HG03280 (cell line): ENCODE data around the gene CALD1.
A peak's percentile ranks its signal among the peaks of the same experiment; 100 is the strongest.
"Not testable (repeated sequence)": the region's sequence is repeated elsewhere in the genome, so short reads cannot be mapped to it uniquely, and the experiment has no call there.

ENCODE experiments used
- ATAC-seq: cut with Tn5 transposase; IDR thresholded peaks from one replicate; pipeline ENCODE4 v1.9.1; 2021; ENCODE audit warnings: mild to moderate bottlenecking, moderate library complexity; ENCODE audit not compliant: unreplicated experiment

The CALD1 gene

DNA sequence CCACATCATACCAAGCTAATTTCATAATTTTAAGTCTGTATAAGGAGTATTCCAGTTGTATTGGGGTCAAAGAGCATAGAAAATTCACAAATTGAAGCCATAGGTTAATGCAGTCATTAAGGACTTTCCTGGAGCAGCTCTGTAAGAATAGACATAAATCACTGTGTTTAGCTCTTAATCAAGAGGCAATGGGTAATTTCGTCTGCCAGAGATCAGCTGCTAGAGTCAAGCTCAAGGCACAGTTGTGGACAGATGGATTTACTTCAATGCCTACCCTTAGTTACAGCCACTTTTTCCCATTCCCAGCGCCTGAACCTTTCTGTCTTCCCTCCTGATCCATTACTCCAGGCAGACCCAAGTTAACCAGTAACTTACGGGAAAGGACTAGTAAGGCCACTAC is 166.3 kb downstream of the CALD1 start:
- no peak for ATAC-seq

- ATAC-seq: no peak
Measured at GRCh38 chr7:134946260-134946659, 166.8 kb downstream of the CALD1 start.

- ATAC-seq: no peak
Measured at GRCh38 chr7:134947329-134947728, 167.9 kb downstream of the CALD1 start.

- no peak for ATAC-seq
Measured at GRCh38 chr7:134947831-134948230, 168.4 kb downstream of the CALD1 start.

DNA sequence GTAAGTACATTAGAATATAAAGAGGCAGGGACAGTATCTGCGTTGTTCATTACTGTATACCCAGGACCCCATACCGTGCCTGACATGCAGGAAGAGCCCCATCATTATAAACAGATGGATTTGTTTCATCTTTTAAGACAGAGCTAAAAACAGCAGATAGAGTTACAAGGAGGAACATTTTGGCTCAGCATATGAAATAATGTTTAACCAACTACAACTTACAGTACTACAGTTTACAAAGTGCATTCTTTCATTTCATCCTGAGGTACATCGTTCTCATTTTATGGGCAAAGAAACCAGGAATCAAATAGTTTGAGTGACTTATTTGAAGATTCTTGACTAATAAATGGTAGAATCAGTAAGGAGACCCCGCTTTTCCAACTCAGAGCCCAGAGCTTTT is 168.8 kb downstream of the CALD1 start:
- no peak for ATAC-seq

DNA sequence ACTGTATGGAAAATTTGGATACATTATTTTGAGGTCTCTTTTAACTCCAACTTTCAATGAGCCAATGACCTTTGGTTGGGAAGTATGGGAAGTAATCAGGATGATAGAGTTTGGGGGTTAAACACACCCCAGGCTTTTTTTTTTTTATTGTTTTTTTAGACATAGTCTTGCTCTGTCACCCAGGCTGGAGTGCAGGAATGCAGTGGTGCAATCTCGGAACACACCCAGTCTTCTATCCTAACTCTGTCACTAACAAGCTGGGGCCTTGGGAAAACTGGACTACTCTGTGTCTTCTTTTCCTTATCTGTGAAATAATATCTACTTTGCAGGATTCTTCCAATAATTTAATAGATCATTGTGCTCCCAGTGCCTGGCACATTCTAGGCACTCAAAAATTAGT is 169.3 kb downstream of the CALD1 start:
- ATAC-seq: no peak

DNA sequence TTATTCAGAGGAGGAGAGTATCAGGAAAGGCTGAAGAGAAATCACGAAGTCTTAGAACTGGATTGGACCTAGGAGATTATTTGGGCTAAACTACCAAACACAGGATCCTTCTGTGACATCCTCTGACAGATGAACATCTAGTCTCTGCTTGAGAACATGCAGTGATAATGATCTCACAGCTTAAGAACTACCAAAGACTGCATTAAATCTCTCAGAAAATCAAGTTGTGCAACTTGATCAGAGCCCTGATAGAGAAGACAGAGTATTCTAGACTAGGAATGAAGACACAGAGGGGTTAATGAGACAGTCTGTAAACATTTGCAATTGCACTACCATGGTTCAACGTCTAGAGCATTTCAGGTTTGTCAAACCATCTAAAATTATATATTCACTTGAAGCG is 169.7 kb downstream of the CALD1 start:
- no peak for ATAC-seq

GRCh38 chr7:134954197-134955082 is 175.0 kb downstream of the CALD1 start:
- no peak for ATAC-seq

- no peak for ATAC-seq
Measured at GRCh38 chr7:134957005-134957404, 177.6 kb downstream of the CALD1 start.

DNA sequence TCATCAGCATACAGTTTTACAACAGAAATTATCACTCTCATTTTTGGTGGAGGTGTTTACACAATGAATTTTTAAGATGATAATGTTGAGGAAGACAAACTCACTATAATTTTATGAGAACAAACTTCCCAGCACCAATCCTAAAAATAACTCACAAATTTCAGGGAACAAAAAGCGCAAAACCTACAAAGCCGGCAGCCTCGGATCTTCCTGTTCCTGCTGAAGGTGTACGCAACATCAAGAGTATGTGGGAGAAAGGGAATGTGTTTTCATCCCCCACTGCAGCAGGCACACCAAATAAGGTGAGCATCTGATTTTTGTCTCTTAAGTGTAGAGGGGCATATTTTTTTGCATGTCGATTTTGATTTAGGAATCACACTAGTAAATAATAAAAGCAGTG is 180.4 kb downstream of the CALD1 start:
- no peak for ATAC-seq

DNA sequence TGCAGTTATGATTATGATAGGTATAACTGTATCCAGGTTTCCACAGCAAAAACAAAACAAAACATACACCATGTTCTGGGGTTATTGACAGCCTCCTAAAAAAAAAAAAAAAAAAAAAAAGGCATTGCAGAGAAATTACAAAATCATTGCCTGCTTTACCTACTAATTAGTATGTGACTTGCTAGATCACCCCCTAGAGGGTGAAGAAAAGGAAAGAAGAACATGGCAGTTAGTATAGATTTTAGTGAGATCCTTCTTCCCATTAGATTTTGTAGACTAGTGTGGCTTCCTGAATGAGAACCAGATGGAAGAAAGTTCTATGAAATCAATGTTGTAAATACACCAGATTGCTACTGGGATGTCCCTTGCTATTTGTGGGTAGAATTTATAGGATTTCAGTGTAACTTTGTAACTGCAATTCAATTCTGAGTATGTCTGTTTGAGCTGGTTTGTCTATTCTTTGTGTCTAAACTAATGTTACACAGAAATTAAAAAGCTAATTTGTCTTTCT is 182.9 kb downstream of the CALD1 start:
- no peak for ATAC-seq

DNA sequence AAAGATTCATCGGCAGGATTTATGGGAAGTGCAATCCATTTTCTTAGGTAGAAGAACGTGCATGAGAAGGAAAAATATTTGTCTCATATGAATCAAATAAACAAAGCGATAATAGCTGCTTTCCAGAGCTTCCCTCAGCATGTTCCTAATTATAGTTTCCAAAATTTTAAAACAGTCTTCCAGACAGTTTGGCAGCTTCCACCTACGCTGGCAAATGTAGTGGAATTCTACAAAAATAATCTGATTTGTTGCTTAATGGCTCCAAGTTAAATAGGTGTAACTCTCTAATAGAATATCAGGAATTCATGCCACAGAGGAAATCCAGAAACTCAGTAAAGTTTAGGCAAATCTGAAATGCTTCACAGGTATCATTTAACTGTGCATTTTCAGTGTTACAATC is 183.6 kb downstream of the CALD1 start:
- no peak for ATAC-seq

GRCh38 chr7:134966691-134967090 is 187.3 kb downstream of the CALD1 start:
- no peak for ATAC-seq

GRCh38 chr7:134968110-134968509 is 188.7 kb downstream of the CALD1 start:
- ATAC-seq: no peak

DNA sequence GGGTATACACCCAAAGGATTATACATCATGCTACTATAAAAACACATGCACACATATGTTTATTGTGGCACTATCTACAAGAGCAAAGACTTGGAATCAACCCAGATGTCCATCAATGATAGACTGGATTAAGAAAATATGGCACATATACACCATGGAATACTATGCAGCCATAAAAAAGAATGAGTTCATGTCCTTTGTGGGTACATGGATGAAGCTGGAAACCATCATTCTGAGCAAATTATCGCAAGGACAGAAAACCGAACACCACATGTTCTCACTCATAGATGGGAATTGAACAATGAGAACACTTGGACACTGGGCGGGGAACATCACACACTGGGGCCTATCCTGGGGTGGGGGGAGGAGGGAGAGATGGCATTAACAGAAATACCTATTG is 202.2 kb downstream of the CALD1 start:
- not testable (repeated sequence) for ATAC-seq

DNA sequence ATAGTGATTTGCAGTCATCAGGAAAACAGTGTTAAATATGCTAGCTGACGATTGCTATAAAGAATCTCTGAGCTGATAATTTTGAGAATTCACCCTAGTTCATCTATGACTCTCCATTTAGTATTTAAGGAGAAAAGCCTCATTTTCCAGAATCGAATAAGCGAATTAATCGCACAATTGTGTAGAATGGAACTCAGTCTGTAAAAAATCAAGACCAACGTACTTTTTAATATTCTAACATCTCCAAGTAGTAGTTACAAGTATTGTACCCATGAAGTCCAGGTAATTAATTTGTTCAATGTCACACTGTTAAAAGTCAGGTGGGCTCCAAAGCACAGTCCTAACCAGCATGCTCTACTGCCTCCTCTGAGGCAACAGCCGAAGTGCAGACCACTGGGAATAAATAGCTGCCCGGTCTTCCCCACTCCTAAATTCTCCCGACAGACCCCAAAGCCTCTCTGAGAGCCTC is 206.5 kb downstream of the CALD1 start:
- ATAC-seq: peak; percentile 45

- ATAC-seq: peak; percentile 91
Measured at GRCh38 chr7:134986363-134987251, 207.2 kb downstream of the CALD1 start, which contains the start of gene AGBL3. Gene AGBL3, plus strand, starts transcription at chr7:134986508. Its CDS starts 1,426 bp downstream, at chr7:134987934.

- ATAC-seq: no peak
Measured at GRCh38 chr7:134988161-134988560, 208.7 kb downstream of the CALD1 start.

- ATAC-seq: no peak
Measured at GRCh38 chr7:134991469-134992339, 212.3 kb downstream of the CALD1 start.

GRCh38 chr7:134992626-134993179 is 213.3 kb downstream of the CALD1 start:
- peak; percentile 70 for ATAC-seq
